Heart right ventricle (tissue), 16 donors: ENCODE data around the gene DHRSX. TPM values are rescaled to one million over a fixed set of nuclear protein-coding genes. Genes with fewer than 3 reads are reported as not detected.

Experiments
- ATAC-seq, 8 donors: fragments of 200-7000 bp; cut with Tn5 transposase; one replicate each; pipeline ENCODE4 v1.9.1; 2020; ENCODE audit warnings: mild to moderate bottlenecking in 8 of 8, moderate library complexity in 8 of 8, moderate number of reproducible peaks in 1 of 8
- DNase-seq, 2 donors: peaks; one replicate each; pipeline ENCODE4 v3.0.0-alpha.2; 2020
- H3K27ac ChIP-seq, 10 donors: fragments of 200-600 bp; sonication (generic) in 2 of 10; one replicate each; pipeline versions ENCODE4 v1.5.0 to v1.8.0; 2020 to 2022; ENCODE audit warnings: mild to moderate bottlenecking in 3 of 10
- H3K27me3 ChIP-seq, 7 donors: fragments of 200-600 bp; one replicate each; pipeline ENCODE4 v1.8.0; 2021 to 2022; ENCODE audit warnings: mild to moderate bottlenecking in 2 of 7
- H3K36me3 ChIP-seq, 9 donors: fragments of 200-600 bp; sonication (generic) in 1 of 9; one replicate each; pipeline versions ENCODE4 v1.5.0 to v1.8.0; 2020 to 2022; ENCODE audit warnings: mild to moderate bottlenecking in 2 of 9
- H3K4me1 ChIP-seq, 9 donors: fragments of 200-600 bp; sonication (generic) in 1 of 9; one replicate each; pipeline versions ENCODE4 v1.5.0 to v1.8.0; 2020 to 2022; ENCODE audit warnings: mild to moderate bottlenecking in 4 of 9
- H3K4me3 ChIP-seq, 10 donors: fragments of 200-600 bp; sonication (generic) in 2 of 10; one replicate each; pipeline versions ENCODE4 v1.5.0 to v1.8.0; 2020 to 2022; ENCODE audit warnings: mild to moderate bottlenecking in 7 of 10, moderate library complexity in 2 of 10
- H3K9me3 ChIP-seq, 11 donors: fragments of 200-600 bp in 10 of 11; sonication (generic) in 2 of 11; one replicate each; pipeline versions ENCODE4 v1.5.0 to v1.8.0; 2013 to 2022; ENCODE audit warnings: mild to moderate bottlenecking in 2 of 11, control low read depth in 1 of 11, moderate library complexity in 1 of 11
- CTCF ChIP-seq, 9 donors: fragments of 200-600 bp; sonication (generic) in 2 of 9; IDR thresholded peaks; one replicate each; pipeline versions ENCODE4 v1.5.0 to v1.8.0; 2021 to 2022; ENCODE audit warnings: antibody characterized with exemption in 9 of 9, mild to moderate bottlenecking in 5 of 9, moderate library complexity in 1 of 9
- WGBS, 2 donors: extraction: QIAGEN DNeasy Blood & Tissue Kit; methylation state at CpG; one replicate each; pipeline ENCODE4 v1.1.7; 2013; ENCODE audit warnings: inconsistent platforms in 1 of 2; 5-methylcytosine and 5-hydroxymethylcytosine counted together
- intact Hi-C, 10 donors: fragments of 100-400 bp; cut with DNase I; formaldehyde crosslinking; loops; one replicate each; pipeline versions ENCODE4 v1.11.1 to v1.14.2; 2022
- polyA plus RNA-seq, 2 donors: library from polyadenylated mRNA; stranded (reverse); fragments of 200-250 nt; gene quantifications; one replicate each; pipeline ENCODE4 v1.2.3, GENCODE V29; 2013
- total RNA-seq, 10 donors: library from RNA; stranded (reverse); fragmentation: NEBNext Ultra II Directional in 3 of 10; extraction: Animal tissue kit (Norgen Biotek cat#: 25700) in 3 of 10; gene quantifications; one replicate each; pipeline versions ENCODE4 v1.2.1 to v1.2.4, GENCODE V29; 2021 to 2023
- donor health status: Arrhythmogenic right ventricular cardiomyopathy.
- donor health status: ischemic (EF 13 %, LVEDD 7.1; RV severe dilation, severe dysfunction).
- donor health status: healthy with polysubstance abuse.
- donor health status: DM: no; HTN: yes; CAD: no.
- donor health status: DM: no; HTN: no; CAD: no.
- donor health status: ischemic (EF 25% LVEDD 6.9; RV normal size, moderate dysfunction).
- donor health status: ischemic (EF 25% LVEDD 5.7; RV mildly dilated, moderate dysfunction).
- donor health status: healthy.
- donor health status: DM: yes; HTN: yes; CAD: no.
- donor health status: Ischemic cardiomyopathy.
- donor health status: ischemic (EF 35%, LVEDD 5.7; RV mildly dilated, moderate dysfunction).
- donor health status: nonischemic (EF 11% LVEDD 7.7; RV severe dilation, severe dysfunction).
- donor health status: DM: yes; HTN: yes; CAD: no.
- donor health status: PGD.
- donor health status: ischemic (EF 29% LVEDD 5.4; RV normal size, mild dysfunction).
- donor health status: nonischemic (EF 23%, LVEDD 6.1; RV moderate dilation, normal function).

DHRSX gene
- total and polyA plus RNA-seq, 12 donors = 13.8 to 35.9 (median 26.2) TPM

GRCh38 chrX:2389324-2389723 lies 111.5 kb downstream of the DHRSX start:
- DNase-seq (no peak), ATAC-seq (no peak)
- H3K36me3 ChIP-seq = peaks cover 0 to 39% (median 7%) of the 10 kb centered on the region in 9 donors
- intact Hi-C loops = no loop called here
- H3K27ac ChIP-seq = no peak overlapping the region
- no peak for TF ChIP-seq CTCF (IDR thresholded peaks at IDR 0.05)
- WGBS, 2 donors = 94 to 96% methylated on average over 6 of the region's 6 CpGs
- H3K9me3 ChIP-seq = peaks cover 0 to 12% (median 6%) of the 10 kb centered on the region in 11 donors
- no peaks in the 10 kb centered on the region for H3K27me3 ChIP-seq
- peaks cover 0 to 17% (median 5%) of the 10 kb centered on the region in 9 donors for H3K4me1 ChIP-seq
- no peak overlapping the region for H3K4me3 ChIP-seq

- TF ChIP-seq CTCF (IDR thresholded peaks at IDR 0.05) = no peak
- no peaks in the 10 kb centered on the region for H3K27me3 ChIP-seq
- no peak overlapping the region for H3K27ac ChIP-seq
- intact Hi-C loops = no loop called here
- peaks cover 0 to 39% (median 7%) of the 10 kb centered on the region in 9 donors for H3K36me3 ChIP-seq
- H3K4me3 ChIP-seq = no peak overlapping the region
- H3K9me3 ChIP-seq = peaks cover 0 to 12% (median 6%) of the 10 kb centered on the region in 11 donors
- no peak for ATAC-seq
- 81 to 95% methylated on average over 4 of the region's 4 CpGs for WGBS, 2 donors
- no peak for DNase-seq
- H3K4me1 ChIP-seq = peaks cover 0 to 17% (median 5%) of the 10 kb centered on the region in 9 donors
Observed at GRCh38 chrX:2388669-2389068, 112.1 kb downstream of the DHRSX start.

- DNase-seq (no peak), ATAC-seq (peak in 5 of 8 donors; percentile 35 to 75 (median 49))
- Histone ChIP-seq H3K36me3 (peaks cover 0 to 39% (median 7%) of the 10 kb centered on the region in 9 donors), H3K27me3 (no peaks in the 10 kb centered on the region), H3K27ac (no peak overlapping the region), H3K4me3 (no peak overlapping the region), H3K9me3 (peaks cover 0 to 12% (median 6%) of the 10 kb centered on the region in 11 donors), H3K4me1 (peaks cover 0 to 17% (median 5%) of the 10 kb centered on the region in 9 donors)
- TF ChIP-seq CTCF (IDR thresholded peaks at IDR 0.05) = no peak
- WGBS, 2 donors = 62 to 68% methylated on average over 6 of the region's 6 CpGs
- intact Hi-C loops = no loop called here
Observed at GRCh38 chrX:2387614-2388239, 113.0 kb downstream of the DHRSX start.

- WGBS, 2 donors = 71 to 88% methylated on average over 3 of the region's 3 CpGs
- H3K4me3 ChIP-seq = no peak overlapping the region
- no peak for TF ChIP-seq CTCF (IDR thresholded peaks at IDR 0.05)
- H3K9me3 ChIP-seq = no peaks in the 10 kb centered on the region
- ATAC-seq = no peak
- no peak for DNase-seq
- no peak overlapping the region for H3K27ac ChIP-seq
- intact Hi-C loops = no loop called here
- H3K27me3 ChIP-seq = no peaks in the 10 kb centered on the region
- H3K36me3 ChIP-seq = peaks cover 0 to 19% (median 0%) of the 10 kb centered on the region in 9 donors
- peaks cover 0 to 17% (median 5%) of the 10 kb centered on the region in 9 donors for H3K4me1 ChIP-seq
Observed at GRCh38 chrX:2385224-2385623, 115.6 kb downstream of the DHRSX start.
